HepG2 (cell line): ENCODE measurements around the gene PRR35. TPM values are rescaled to one million over a fixed set of nuclear protein-coding genes. Genes with fewer than 3 reads are reported as not detected.

Experiments used
- ADNP ChIP-seq: sonication (generic); formaldehyde crosslinking; IDR thresholded peaks from 2 replicates; pipeline ENCODE4 v1.4.0; 2020; ENCODE audit warnings: missing genetic modification reagents
- MAZ ChIP-seq, 2 experiments: sonication (generic) in 1 of 2; formaldehyde crosslinking in 1 of 2; IDR thresholded peaks; 2 replicates each; pipeline versions ENCODE4 v1.5.0 to v1.6.1; 2012 to 2020; ENCODE audit warnings: low read depth in 2 of 2, mild to moderate bottlenecking in 2 of 2, borderline replicate concordance in 1 of 2, improper control_type of control experiment in 1 of 2, low read length in 1 of 2, missing genetic modification reagents in 1 of 2, moderate library complexity in 1 of 2
- SRSF4 ChIP-seq: fragments of 200-400 bp; formaldehyde crosslinking; IDR thresholded peaks from one replicate; pipeline ENCODE4 v1.6.1; 2018; ENCODE audit warnings: mild to moderate bottlenecking, low read depth, low read length, moderate library complexity; ENCODE audit not compliant: poor library complexity, severe bottlenecking
- SYNCRIP ChIP-seq: fragments of 200-400 bp; formaldehyde crosslinking; IDR thresholded peaks from 2 replicates; pipeline ENCODE4 v1.6.1; 2018; ENCODE audit warnings: mild to moderate bottlenecking, low read depth, low read length; ENCODE audit not compliant: insufficient read depth
- TBL1XR1 ChIP-seq: fragments of 150-350 bp; IDR thresholded peaks from 2 replicates; pipeline ENCODE4 v1.6.1; 2014; ENCODE audit warnings: borderline replicate concordance, low read length; ENCODE audit not compliant: partially characterized antibody
- ZKSCAN1 ChIP-seq: fragments of 150-350 bp; IDR thresholded peaks from 2 replicates; pipeline ENCODE4 v1.6.1; 2014; ENCODE audit warnings: low read length
- ZNF292 ChIP-seq: sonication (generic); formaldehyde crosslinking; IDR thresholded peaks from 2 replicates; pipeline ENCODE4 v1.8.1; 2022; ENCODE audit warnings: mild to moderate bottlenecking, low read depth, missing genetic modification reagents, borderline replicate concordance
- ZNF317 ChIP-seq: sonication (generic); formaldehyde crosslinking; IDR thresholded peaks from 2 replicates; pipeline ENCODE4 v1.5.0; 2020; ENCODE audit warnings: mild to moderate bottlenecking, missing genetic modification reagents
- ZNF549 ChIP-seq: sonication (generic); formaldehyde crosslinking; IDR thresholded peaks from 2 replicates; pipeline ENCODE4 v1.5.0; 2020; ENCODE audit warnings: missing genetic modification reagents
- ZNF572 ChIP-seq: sonication (generic); formaldehyde crosslinking; IDR thresholded peaks from 2 replicates; pipeline ENCODE4 v1.5.1; 2020; ENCODE audit warnings: mild to moderate bottlenecking, missing genetic modification reagents
- ZNF850 ChIP-seq: sonication (generic); formaldehyde crosslinking; conservative IDR thresholded peaks from 2 replicates; pipeline ENCODE4 v1.9.0; 2021; ENCODE audit warnings: mild to moderate bottlenecking, missing genetic modification reagents
- polyA plus RNA-seq, 8 experiments: library from polyadenylated mRNA; depleted of rRNA in 3 of 8; stranded (reverse) in 7 of 8; unstranded in 1 of 8; fragments of >200 nt; fragmentation: Illumina TruSeq in 4 of 8; extraction: Trizol in 4 of 8; gene quantifications; 2 replicates each; pipeline versions ENCODE4 v1.2.1 to v1.2.3, GENCODE V29; 2011 to 2016; ENCODE audit warnings: low read depth in 4 of 8, missing spikeins in 1 of 8, mixed read lengths in 1 of 8; ENCODE audit not compliant: insufficient read depth in 1 of 8
- total RNA-seq, 5 experiments: library from RNA; depleted of rRNA; stranded (reverse); fragments of >200 nt; fragmentation: Illumina TruSeq; extraction: Trizol; gene quantifications; 2 replicates each; pipeline ENCODE4 v1.2.3, GENCODE V29; 2016; ENCODE audit warnings: low read depth in 1 of 5
- TF ChIP-seq, protein P1 (sequence below): fragments of 450-650 bp; IDR thresholded peaks from 2 replicates; pipeline ENCODE4 v1.6.1; 2017
- TF ChIP-seq, protein P2 (sequence below): sonication (generic); formaldehyde crosslinking; IDR thresholded peaks from 2 replicates; pipeline ENCODE4 v1.9.0; 2021; ENCODE audit warnings: missing genetic modification reagents, borderline replicate concordance
- TF ChIP-seq, protein P3 (sequence below): sonication (generic); formaldehyde crosslinking; IDR thresholded peaks from 2 replicates; pipeline ENCODE4 v1.5.1; 2020; ENCODE audit warnings: mild to moderate bottlenecking, missing genetic modification reagents, borderline replicate concordance
- TF ChIP-seq, protein P4 (sequence below): sonication (generic); formaldehyde crosslinking; IDR thresholded peaks from 2 replicates; pipeline ENCODE4 v1.4.0; 2020; ENCODE audit warnings: missing genetic modification reagents, borderline replicate concordance
- TF ChIP-seq, protein P5 (sequence below): sonication (generic); formaldehyde crosslinking; IDR thresholded peaks from 2 replicates; pipeline ENCODE4 v1.8.0; 2022; ENCODE audit warnings: missing genetic modification reagents, mild to moderate bottlenecking, borderline replicate concordance
- TF ChIP-seq, protein P6 (sequence below): sonication (generic); IDR thresholded peaks from 2 replicates; pipeline ENCODE4 v1.6.1; 2016; ENCODE audit warnings: low read depth, borderline replicate concordance
- TF ChIP-seq, protein P7 (sequence below): sonication (generic); formaldehyde crosslinking; conservative IDR thresholded peaks from 2 replicates; pipeline ENCODE4 v1.8.0; 2022; ENCODE audit warnings: missing genetic modification reagents

The PRR35 gene
- total and polyA plus RNA-seq, 2 of the 13 experiments (the other 11 are each of a cell fraction or from before 2014, with no cell fraction given), result 0.07 to 0.16 TPM

DNA sequence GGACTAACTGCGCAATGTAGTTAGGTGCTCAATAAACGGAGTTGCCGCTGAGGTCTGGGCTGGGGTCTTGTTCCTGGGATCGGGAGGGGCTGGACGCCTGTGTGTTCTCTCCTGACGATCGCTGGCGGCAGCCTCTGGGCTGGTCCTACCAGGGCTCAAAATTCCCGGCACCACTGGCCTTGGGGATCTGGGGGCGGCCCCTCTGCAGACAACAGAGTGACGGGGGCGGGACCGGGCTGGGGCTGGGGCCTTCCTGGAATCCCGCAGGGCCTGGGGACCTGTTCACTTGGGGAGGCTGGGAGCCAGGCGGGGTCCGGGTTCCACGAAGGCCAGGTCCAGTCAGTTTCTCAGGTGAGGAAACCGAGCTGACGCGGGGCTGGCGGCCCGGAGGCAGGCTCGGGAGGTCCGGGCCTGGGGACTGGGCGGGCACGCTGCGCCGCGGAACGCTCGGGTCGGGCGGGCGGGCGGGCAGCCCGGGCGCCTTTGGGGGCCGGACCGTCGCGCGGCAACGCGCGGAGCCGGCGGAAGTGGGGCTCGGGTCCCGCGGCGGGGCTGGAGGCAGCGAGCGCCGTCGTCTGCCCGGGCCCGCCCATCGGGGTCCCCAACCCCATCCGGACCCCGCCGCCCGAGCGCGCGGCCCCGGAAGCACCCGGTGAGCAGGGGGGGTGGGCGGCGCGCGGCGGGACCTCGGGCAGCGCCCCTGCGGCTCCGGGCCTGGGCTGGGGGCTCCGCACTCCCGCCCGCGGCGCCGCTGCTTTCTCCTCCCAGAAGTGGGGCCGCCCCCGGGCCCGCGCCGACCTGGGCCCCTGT, 9.5 kb downstream of the PRR35 start, which contains the start of gene PIGQ (continued):
- TF ChIP-seq, protein P1, sequence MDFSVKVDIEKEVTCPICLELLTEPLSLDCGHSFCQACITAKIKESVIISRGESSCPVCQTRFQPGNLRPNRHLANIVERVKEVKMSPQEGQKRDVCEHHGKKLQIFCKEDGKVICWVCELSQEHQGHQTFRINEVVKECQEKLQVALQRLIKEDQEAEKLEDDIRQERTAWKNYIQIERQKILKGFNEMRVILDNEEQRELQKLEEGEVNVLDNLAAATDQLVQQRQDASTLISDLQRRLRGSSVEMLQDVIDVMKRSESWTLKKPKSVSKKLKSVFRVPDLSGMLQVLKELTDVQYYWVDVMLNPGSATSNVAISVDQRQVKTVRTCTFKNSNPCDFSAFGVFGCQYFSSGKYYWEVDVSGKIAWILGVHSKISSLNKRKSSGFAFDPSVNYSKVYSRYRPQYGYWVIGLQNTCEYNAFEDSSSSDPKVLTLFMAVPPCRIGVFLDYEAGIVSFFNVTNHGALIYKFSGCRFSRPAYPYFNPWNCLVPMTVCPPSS, result no peak
- TF ChIP-seq, protein P2, sequence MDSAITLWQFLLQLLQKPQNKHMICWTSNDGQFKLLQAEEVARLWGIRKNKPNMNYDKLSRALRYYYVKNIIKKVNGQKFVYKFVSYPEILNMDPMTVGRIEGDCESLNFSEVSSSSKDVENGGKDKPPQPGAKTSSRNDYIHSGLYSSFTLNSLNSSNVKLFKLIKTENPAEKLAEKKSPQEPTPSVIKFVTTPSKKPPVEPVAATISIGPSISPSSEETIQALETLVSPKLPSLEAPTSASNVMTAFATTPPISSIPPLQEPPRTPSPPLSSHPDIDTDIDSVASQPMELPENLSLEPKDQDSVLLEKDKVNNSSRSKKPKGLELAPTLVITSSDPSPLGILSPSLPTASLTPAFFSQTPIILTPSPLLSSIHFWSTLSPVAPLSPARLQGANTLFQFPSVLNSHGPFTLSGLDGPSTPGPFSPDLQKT (CRISPR knock-in tag), result no peak
- TF ChIP-seq SYNCRIP (no peak), MAZ (IDR thresholded peaks at IDR 0.05; ENCODE audit: borderline replicate concordance, low read depth, low read length) (no peak), MAZ (CRISPR knock-in tag; IDR thresholded peaks at IDR 0.05; ENCODE audit: low read depth) (peak; percentile 26; the same call in 1 of the 2 replicates), ZNF850 (CRISPR knock-in tag) (no peak), TBL1XR1 (no peak), ADNP (CRISPR knock-in tag) (no peak), SRSF4 (no peak), ZNF572 (no peak), ZNF549 (CRISPR knock-in tag) (no peak), ZNF317 (CRISPR knock-in tag) (no peak), ZKSCAN1 (no peak), ZNF292 (no peak)
- TF ChIP-seq, protein P3, sequence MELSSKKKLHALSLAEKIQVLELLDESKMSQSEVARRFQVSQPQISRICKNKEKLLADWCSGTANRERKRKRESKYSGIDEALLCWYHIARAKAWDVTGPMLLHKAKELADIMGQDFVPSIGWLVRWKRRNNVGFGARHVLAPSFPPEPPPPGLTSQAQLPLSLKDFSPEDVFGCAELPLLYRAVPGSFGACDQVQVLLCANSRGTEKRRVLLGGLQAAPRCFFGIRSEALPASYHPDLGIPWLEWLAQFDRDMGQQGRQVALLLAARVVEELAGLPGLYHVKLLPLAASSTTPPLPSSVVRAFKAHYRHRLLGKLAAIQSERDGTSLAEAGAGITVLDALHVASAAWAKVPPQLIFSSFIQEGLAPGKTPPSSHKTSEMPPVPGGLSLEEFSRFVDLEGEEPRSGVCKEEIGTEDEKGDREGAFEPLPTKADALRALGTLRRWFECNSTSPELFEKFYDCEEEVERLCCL (CRISPR knock-in tag), result no peak
- TF ChIP-seq, protein P4, sequence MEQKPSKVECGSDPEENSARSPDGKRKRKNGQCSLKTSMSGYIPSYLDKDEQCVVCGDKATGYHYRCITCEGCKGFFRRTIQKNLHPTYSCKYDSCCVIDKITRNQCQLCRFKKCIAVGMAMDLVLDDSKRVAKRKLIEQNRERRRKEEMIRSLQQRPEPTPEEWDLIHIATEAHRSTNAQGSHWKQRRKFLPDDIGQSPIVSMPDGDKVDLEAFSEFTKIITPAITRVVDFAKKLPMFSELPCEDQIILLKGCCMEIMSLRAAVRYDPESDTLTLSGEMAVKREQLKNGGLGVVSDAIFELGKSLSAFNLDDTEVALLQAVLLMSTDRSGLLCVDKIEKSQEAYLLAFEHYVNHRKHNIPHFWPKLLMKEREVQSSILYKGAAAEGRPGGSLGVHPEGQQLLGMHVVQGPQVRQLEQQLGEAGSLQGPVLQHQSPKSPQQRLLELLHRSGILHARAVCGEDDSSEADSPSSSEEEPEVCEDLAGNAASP, result no peak
- TF ChIP-seq, protein P5, sequence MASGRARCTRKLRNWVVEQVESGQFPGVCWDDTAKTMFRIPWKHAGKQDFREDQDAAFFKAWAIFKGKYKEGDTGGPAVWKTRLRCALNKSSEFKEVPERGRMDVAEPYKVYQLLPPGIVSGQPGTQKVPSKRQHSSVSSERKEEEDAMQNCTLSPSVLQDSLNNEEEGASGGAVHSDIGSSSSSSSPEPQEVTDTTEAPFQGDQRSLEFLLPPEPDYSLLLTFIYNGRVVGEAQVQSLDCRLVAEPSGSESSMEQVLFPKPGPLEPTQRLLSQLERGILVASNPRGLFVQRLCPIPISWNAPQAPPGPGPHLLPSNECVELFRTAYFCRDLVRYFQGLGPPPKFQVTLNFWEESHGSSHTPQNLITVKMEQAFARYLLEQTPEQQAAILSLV (CRISPR knock-in tag), result no peak
- TF ChIP-seq, protein P6, sequence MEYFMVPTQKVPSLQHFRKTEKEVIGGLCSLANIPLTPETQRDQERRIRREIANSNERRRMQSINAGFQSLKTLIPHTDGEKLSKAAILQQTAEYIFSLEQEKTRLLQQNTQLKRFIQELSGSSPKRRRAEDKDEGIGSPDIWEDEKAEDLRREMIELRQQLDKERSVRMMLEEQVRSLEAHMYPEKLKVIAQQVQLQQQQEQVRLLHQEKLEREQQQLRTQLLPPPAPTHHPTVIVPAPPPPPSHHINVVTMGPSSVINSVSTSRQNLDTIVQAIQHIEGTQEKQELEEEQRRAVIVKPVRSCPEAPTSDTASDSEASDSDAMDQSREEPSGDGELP, result no peak
- TF ChIP-seq, protein P7, sequence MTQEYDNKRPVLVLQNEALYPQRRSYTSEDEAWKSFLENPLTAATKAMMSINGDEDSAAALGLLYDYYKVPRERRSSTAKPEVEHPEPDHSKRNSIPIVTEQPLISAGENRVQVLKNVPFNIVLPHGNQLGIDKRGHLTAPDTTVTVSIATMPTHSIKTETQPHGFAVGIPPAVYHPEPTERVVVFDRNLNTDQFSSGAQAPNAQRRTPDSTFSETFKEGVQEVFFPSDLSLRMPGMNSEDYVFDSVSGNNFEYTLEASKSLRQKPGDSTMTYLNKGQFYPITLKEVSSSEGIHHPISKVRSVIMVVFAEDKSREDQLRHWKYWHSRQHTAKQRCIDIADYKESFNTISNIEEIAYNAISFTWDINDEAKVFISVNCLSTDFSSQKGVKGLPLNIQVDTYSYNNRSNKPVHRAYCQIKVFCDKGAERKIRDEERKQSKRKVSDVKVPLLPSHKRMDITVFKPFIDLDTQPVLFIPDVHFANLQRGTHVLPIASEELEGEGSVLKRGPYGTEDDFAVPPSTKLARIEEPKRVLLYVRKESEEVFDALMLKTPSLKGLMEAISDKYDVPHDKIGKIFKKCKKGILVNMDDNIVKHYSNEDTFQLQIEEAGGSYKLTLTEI (CRISPR knock-in tag), result no peak
